Measurements from ENCODE around the gene NHSL2.

The NHSL2 gene

GRCh38 chrX:72016881-72017783, 106.5 kb downstream of the NHSL2 start:
- H3K9me3 ChIP-seq (ENCODE audit: insufficient read depth, low read length): no peaks in the 10 kb centered on the region
- TF ChIP-seq YY1 (IDR thresholded peaks at IDR 0.05; ENCODE audit: insufficient read depth, insufficient read length): no peak
- TF ChIP-seq ZNF274 (IDR thresholded peaks at IDR 0.05; ENCODE audit: low read depth, low read length): no peak
- no peak for TF ChIP-seq SUZ12 (IDR thresholded peaks at IDR 0.05; ENCODE audit: extremely low read depth, insufficient read depth, insufficient read length)
- H3K4me1 ChIP-seq (ENCODE audit: insufficient read depth, insufficient read length): peaks cover 2% of the 10 kb centered on the region
- no peak for DNase-seq (ENCODE audit: low read depth, low spot score)
- no peak overlapping the region for H3K9ac ChIP-seq (ENCODE audit: insufficient read length, low read depth)
- peaks cover 14% of the 10 kb centered on the region for H3K27me3 ChIP-seq (ENCODE audit: insufficient read depth, insufficient read length)
- peaks cover 4% of the 10 kb centered on the region for H3K36me3 ChIP-seq (ENCODE audit: insufficient read depth, insufficient read length, low read length)
- H3K4me3 ChIP-seq (ENCODE audit: insufficient read length, low read depth): no peak overlapping the region

- Histone ChIP-seq H3K9ac (ENCODE audit: insufficient read length, low read depth) (peak overlapping the region; percentile 57), H3K4me1 (ENCODE audit: insufficient read depth, insufficient read length) (peaks cover 2% of the 10 kb centered on the region), H3K36me3 (ENCODE audit: insufficient read depth, insufficient read length, low read length) (peaks cover 13% of the 10 kb centered on the region), H3K4me3 (ENCODE audit: insufficient read length, low read depth) (no peak overlapping the region), H3K9me3 (ENCODE audit: insufficient read depth, low read length) (no peaks in the 10 kb centered on the region), H3K27me3 (ENCODE audit: insufficient read depth, insufficient read length) (peaks cover 14% of the 10 kb centered on the region)
- no peak for TF ChIP-seq ZNF274 (IDR thresholded peaks at IDR 0.05; ENCODE audit: low read depth, low read length)
- no peak for TF ChIP-seq SUZ12 (IDR thresholded peaks at IDR 0.05; ENCODE audit: extremely low read depth, insufficient read depth, insufficient read length)
- TF ChIP-seq YY1 (IDR thresholded peaks at IDR 0.05; ENCODE audit: insufficient read depth, insufficient read length): no peak
- DNase-seq (ENCODE audit: low read depth, low spot score): peak; percentile 76
These were observed 107.8 kb downstream of the NHSL2 start for GRCh38 chrX:72018277-72019112.

- DNase-seq (ENCODE audit: low read depth, low spot score): no peak
- no peak overlapping the region for H3K4me3 ChIP-seq (ENCODE audit: insufficient read length, low read depth)
- H3K36me3 ChIP-seq (ENCODE audit: insufficient read depth, insufficient read length, low read length): peaks cover 18% of the 10 kb centered on the region
- H3K27me3 ChIP-seq (ENCODE audit: insufficient read depth, insufficient read length): peaks cover 14% of the 10 kb centered on the region
- peak overlapping the region; percentile 36 for H3K9ac ChIP-seq (ENCODE audit: insufficient read length, low read depth)
- H3K9me3 ChIP-seq (ENCODE audit: insufficient read depth, low read length): no peaks in the 10 kb centered on the region
- H3K4me1 ChIP-seq (ENCODE audit: insufficient read depth, insufficient read length): peaks cover 2% of the 10 kb centered on the region
- TF ChIP-seq SUZ12 (IDR thresholded peaks at IDR 0.05; ENCODE audit: extremely low read depth, insufficient read depth, insufficient read length): no peak
- TF ChIP-seq ZNF274 (IDR thresholded peaks at IDR 0.05; ENCODE audit: low read depth, low read length): no peak
- no peak for TF ChIP-seq YY1 (IDR thresholded peaks at IDR 0.05; ENCODE audit: insufficient read depth, insufficient read length)
These were observed 108.8 kb downstream of the NHSL2 start for GRCh38 chrX:72019487-72019886.

GRCh38 chrX:72020204-72020603, 109.6 kb downstream of the NHSL2 start:
- TF ChIP-seq YY1 (IDR thresholded peaks at IDR 0.05; ENCODE audit: insufficient read depth, insufficient read length) (no peak), ZNF274 (IDR thresholded peaks at IDR 0.05; ENCODE audit: low read depth, low read length) (no peak), SUZ12 (IDR thresholded peaks at IDR 0.05; ENCODE audit: extremely low read depth, insufficient read depth, insufficient read length) (no peak)
- H3K4me3 ChIP-seq (ENCODE audit: insufficient read length, low read depth): no peak overlapping the region
- no peak overlapping the region for H3K9ac ChIP-seq (ENCODE audit: insufficient read length, low read depth)
- peaks cover 14% of the 10 kb centered on the region for H3K27me3 ChIP-seq (ENCODE audit: insufficient read depth, insufficient read length)
- H3K4me1 ChIP-seq (ENCODE audit: insufficient read depth, insufficient read length): peaks cover 2% of the 10 kb centered on the region
- H3K36me3 ChIP-seq (ENCODE audit: insufficient read depth, insufficient read length, low read length): peaks cover 19% of the 10 kb centered on the region
- no peak for DNase-seq (ENCODE audit: low read depth, low spot score)
- H3K9me3 ChIP-seq (ENCODE audit: insufficient read depth, low read length): no peaks in the 10 kb centered on the region

- Histone ChIP-seq H3K4me1 (ENCODE audit: insufficient read depth, insufficient read length) (peaks cover 2% of the 10 kb centered on the region), H3K9me3 (ENCODE audit: insufficient read depth, low read length) (no peaks in the 10 kb centered on the region), H3K9ac (ENCODE audit: insufficient read length, low read depth) (no peak overlapping the region), H3K36me3 (ENCODE audit: insufficient read depth, insufficient read length, low read length) (peaks cover 22% of the 10 kb centered on the region), H3K4me3 (ENCODE audit: insufficient read length, low read depth) (no peak overlapping the region), H3K27me3 (ENCODE audit: insufficient read depth, insufficient read length) (peaks cover 14% of the 10 kb centered on the region)
- TF ChIP-seq ZNF274 (IDR thresholded peaks at IDR 0.05; ENCODE audit: low read depth, low read length) (no peak), SUZ12 (IDR thresholded peaks at IDR 0.05; ENCODE audit: extremely low read depth, insufficient read depth, insufficient read length) (no peak), YY1 (IDR thresholded peaks at IDR 0.05; ENCODE audit: insufficient read depth, insufficient read length) (no peak)
- no peak for DNase-seq (ENCODE audit: low read depth, low spot score)
These were observed 110.1 kb downstream of the NHSL2 start for GRCh38 chrX:72020788-72021187.

- peaks cover 2% of the 10 kb centered on the region for H3K4me1 ChIP-seq (ENCODE audit: insufficient read depth, insufficient read length)
- no peak for DNase-seq (ENCODE audit: low read depth, low spot score)
- H3K4me3 ChIP-seq (ENCODE audit: insufficient read length, low read depth): no peak overlapping the region
- peaks cover 14% of the 10 kb centered on the region for H3K27me3 ChIP-seq (ENCODE audit: insufficient read depth, insufficient read length)
- H3K36me3 ChIP-seq (ENCODE audit: insufficient read depth, insufficient read length, low read length): peaks cover 21% of the 10 kb centered on the region
- no peak for TF ChIP-seq SUZ12 (IDR thresholded peaks at IDR 0.05; ENCODE audit: extremely low read depth, insufficient read depth, insufficient read length)
- no peak for TF ChIP-seq YY1 (IDR thresholded peaks at IDR 0.05; ENCODE audit: insufficient read depth, insufficient read length)
- no peak for TF ChIP-seq ZNF274 (IDR thresholded peaks at IDR 0.05; ENCODE audit: low read depth, low read length)
- no peaks in the 10 kb centered on the region for H3K9me3 ChIP-seq (ENCODE audit: insufficient read depth, low read length)
- H3K9ac ChIP-seq (ENCODE audit: insufficient read length, low read depth): no peak overlapping the region
These were observed 111.3 kb downstream of the NHSL2 start for GRCh38 chrX:72021975-72022374.

- Histone ChIP-seq H3K9ac (ENCODE audit: insufficient read length, low read depth) (no peak overlapping the region), H3K27me3 (ENCODE audit: insufficient read depth, insufficient read length) (peaks cover 5% of the 10 kb centered on the region), H3K36me3 (ENCODE audit: insufficient read depth, insufficient read length, low read length) (peaks cover 29% of the 10 kb centered on the region), H3K4me1 (ENCODE audit: insufficient read depth, insufficient read length) (no peaks in the 10 kb centered on the region), H3K9me3 (ENCODE audit: insufficient read depth, low read length) (no peaks in the 10 kb centered on the region), H3K4me3 (ENCODE audit: insufficient read length, low read depth) (no peak overlapping the region)
- DNase-seq (ENCODE audit: low read depth, low spot score): no peak
- no peak for TF ChIP-seq ZNF274 (IDR thresholded peaks at IDR 0.05; ENCODE audit: low read depth, low read length)
- no peak for TF ChIP-seq SUZ12 (IDR thresholded peaks at IDR 0.05; ENCODE audit: extremely low read depth, insufficient read depth, insufficient read length)
- TF ChIP-seq YY1 (IDR thresholded peaks at IDR 0.05; ENCODE audit: insufficient read depth, insufficient read length): no peak
These were observed 112.4 kb downstream of the NHSL2 start for GRCh38 chrX:72023071-72023470.

All from NT2/D1 (cell line).